Measurements from ENCODE around the gene PPME1. TPM values are rescaled to one million over a fixed set of nuclear protein-coding genes. Genes with fewer than 3 reads are reported as not detected.

Gene PPME1
- polyA plus RNA-seq, 3 donors, result 5.2 to 12.2 (median 8.9) TPM

DNA sequence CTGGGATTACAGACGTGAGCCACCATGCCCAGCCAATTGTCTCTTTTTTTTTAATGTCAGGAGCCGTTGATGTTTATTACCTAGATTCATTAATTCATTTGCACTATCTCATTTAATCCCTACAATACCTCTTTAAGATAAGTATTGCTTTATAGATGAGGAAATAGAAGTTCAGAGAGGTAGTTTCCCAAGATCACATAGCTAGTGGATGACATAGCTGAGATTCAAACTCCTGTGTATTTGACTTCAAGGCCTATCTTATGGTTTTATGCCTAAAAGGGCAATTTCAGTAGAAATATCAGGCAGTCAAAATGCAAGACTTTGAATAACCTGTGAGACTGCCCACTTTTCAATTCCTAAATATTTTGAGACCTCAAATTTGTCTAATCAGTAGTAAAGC is 66.5 kb downstream of the PPME1 start:
- no peak overlapping the region for H3K27ac ChIP-seq (ENCODE audit: low read depth in 1 of 2, low read length in 2 of 2)
- Mint-ChIP-seq H3K4me1 (peaks cover 3% of the 10 kb centered on the region), H3K27ac (no peak overlapping the region), H3K9me3 (peaks cover 0 to 1% (median 0%) of the 10 kb centered on the region in 7 donors), H3K36me3 (peaks cover 23 to 31% of the 10 kb centered on the region in 2 donors), H3K4me3 (no peak overlapping the region), H3K27me3 (ENCODE audit: low read depth in 3 of 3) (peaks cover 0 to 3% (median 0%) of the 10 kb centered on the region in 3 donors)
- H3K9me3 ChIP-seq (replicated peaks in 1 of 2; ENCODE audit: control insufficient read depth in 1 of 2, insufficient read depth in 1 of 2, low read length in 2 of 2), result no peaks in the 10 kb centered on the region
- DNase-seq, result no peak
- H3K79me2 ChIP-seq (ENCODE audit: insufficient read depth, low read length), result no peaks in the 10 kb centered on the region
- H3K4me1 ChIP-seq (ENCODE audit: control insufficient read depth in 1 of 2, insufficient read depth in 2 of 2, low read length in 2 of 2), result no peaks in the 10 kb centered on the region
- H2AFZ ChIP-seq (ENCODE audit: insufficient read depth, low read depth, low read length, poor library complexity, severe bottlenecking), result no peak overlapping the region
- H3K4me2 ChIP-seq (replicated peaks; ENCODE audit: extremely low read depth, low read length, poor library complexity, severe bottlenecking), result no peak overlapping the region
- intact Hi-C loops (cut with micrococcal nuclease), result no loop called here
- H3K4me3 ChIP-seq (replicated peaks in 1 of 3; ENCODE audit: low read depth in 2 of 3, low read length in 3 of 3), result no peak overlapping the region
- WGBS (ENCODE audit: insufficient coverage), result no CpG with 5 or more reads among the region's 2 CpGs
- H4K20me1 ChIP-seq (ENCODE audit: insufficient read depth, low read length), result no peaks in the 10 kb centered on the region
- no peak overlapping the region for H3K9ac ChIP-seq (ENCODE audit: insufficient read depth, low read length, poor library complexity, severe bottlenecking)
- TF ChIP-seq, protein P1, sequence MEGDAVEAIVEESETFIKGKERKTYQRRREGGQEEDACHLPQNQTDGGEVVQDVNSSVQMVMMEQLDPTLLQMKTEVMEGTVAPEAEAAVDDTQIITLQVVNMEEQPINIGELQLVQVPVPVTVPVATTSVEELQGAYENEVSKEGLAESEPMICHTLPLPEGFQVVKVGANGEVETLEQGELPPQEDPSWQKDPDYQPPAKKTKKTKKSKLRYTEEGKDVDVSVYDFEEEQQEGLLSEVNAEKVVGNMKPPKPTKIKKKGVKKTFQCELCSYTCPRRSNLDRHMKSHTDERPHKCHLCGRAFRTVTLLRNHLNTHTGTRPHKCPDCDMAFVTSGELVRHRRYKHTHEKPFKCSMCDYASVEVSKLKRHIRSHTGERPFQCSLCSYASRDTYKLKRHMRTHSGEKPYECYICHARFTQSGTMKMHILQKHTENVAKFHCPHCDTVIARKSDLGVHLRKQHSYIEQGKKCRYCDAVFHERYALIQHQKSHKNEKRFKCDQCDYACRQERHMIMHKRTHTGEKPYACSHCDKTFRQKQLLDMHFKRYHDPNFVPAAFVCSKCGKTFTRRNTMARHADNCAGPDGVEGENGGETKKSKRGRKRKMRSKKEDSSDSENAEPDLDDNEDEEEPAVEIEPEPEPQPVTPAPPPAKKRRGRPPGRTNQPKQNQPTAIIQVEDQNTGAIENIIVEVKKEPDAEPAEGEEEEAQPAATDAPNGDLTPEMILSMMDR (IDR thresholded peaks at IDR 0.05), result no peak
- no peaks in the 10 kb centered on the region for H3K27me3 ChIP-seq (ENCODE audit: control insufficient read depth in 2 of 2, insufficient read depth in 2 of 2, low read length in 2 of 2)
- peaks cover 22 to 78% of the 10 kb centered on the region in 2 donors for H3K36me3 ChIP-seq (replicated peaks in 1 of 2; ENCODE audit: control insufficient read depth in 1 of 2, insufficient read depth in 2 of 2, low read length in 2 of 2)

DNA sequence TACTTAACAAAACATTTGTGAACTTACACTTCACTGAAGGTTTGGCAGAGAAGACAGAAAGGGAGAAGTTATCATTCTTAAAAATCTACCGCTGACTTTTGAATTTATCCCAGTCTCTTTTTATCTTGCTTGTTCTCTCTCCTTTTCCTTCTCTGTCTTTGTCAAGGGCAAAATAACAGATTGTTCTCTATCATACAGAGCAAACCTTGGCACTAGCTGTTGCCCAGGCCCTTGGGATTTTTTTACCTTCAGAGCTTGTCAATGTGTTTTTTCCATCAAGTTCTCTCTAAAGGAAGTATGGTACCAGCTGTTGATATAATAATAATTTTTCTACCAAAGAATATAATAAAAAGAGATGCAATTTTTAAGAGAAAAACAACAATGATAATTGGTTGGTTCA is 67.2 kb downstream of the PPME1 start:
- H3K9ac ChIP-seq (ENCODE audit: insufficient read depth, low read length, poor library complexity, severe bottlenecking), result no peak overlapping the region
- H3K4me1 Mint-ChIP-seq, result peaks cover 3% of the 10 kb centered on the region
- H3K36me3 ChIP-seq (replicated peaks in 1 of 2; ENCODE audit: control insufficient read depth in 1 of 2, insufficient read depth in 2 of 2, low read length in 2 of 2), result peaks cover 24 to 74% of the 10 kb centered on the region in 2 donors
- no peak overlapping the region for H3K27ac Mint-ChIP-seq
- no peaks in the 10 kb centered on the region for H3K27me3 ChIP-seq (ENCODE audit: control insufficient read depth in 2 of 2, insufficient read depth in 2 of 2, low read length in 2 of 2)
- no peak overlapping the region for H3K4me2 ChIP-seq (replicated peaks; ENCODE audit: extremely low read depth, low read length, poor library complexity, severe bottlenecking)
- H2AFZ ChIP-seq (ENCODE audit: insufficient read depth, low read depth, low read length, poor library complexity, severe bottlenecking), result no peak overlapping the region
- no CpG with 5 or more reads among the region's 1 CpG for WGBS (ENCODE audit: insufficient coverage)
- intact Hi-C loops (cut with micrococcal nuclease), result no loop called here
- no peak overlapping the region for H3K4me3 ChIP-seq (replicated peaks in 1 of 3; ENCODE audit: low read depth in 2 of 3, low read length in 3 of 3)
- no peak for DNase-seq
- H3K4me1 ChIP-seq (ENCODE audit: control insufficient read depth in 1 of 2, insufficient read depth in 2 of 2, low read length in 2 of 2), result no peaks in the 10 kb centered on the region
- peaks cover 0 to 4% (median 0%) of the 10 kb centered on the region in 3 donors for H3K27me3 Mint-ChIP-seq (ENCODE audit: low read depth in 3 of 3)
- H4K20me1 ChIP-seq (ENCODE audit: insufficient read depth, low read length), result no peaks in the 10 kb centered on the region
- H3K79me2 ChIP-seq (ENCODE audit: insufficient read depth, low read length), result no peaks in the 10 kb centered on the region
- no peaks in the 10 kb centered on the region for H3K9me3 ChIP-seq (replicated peaks in 1 of 2; ENCODE audit: control insufficient read depth in 1 of 2, insufficient read depth in 1 of 2, low read length in 2 of 2)
- peaks cover 0 to 1% (median 0%) of the 10 kb centered on the region in 7 donors for H3K9me3 Mint-ChIP-seq
- H3K4me3 Mint-ChIP-seq, result no peak overlapping the region
- TF ChIP-seq, protein P1 (IDR thresholded peaks at IDR 0.05), result no peak
- H3K36me3 Mint-ChIP-seq, result peaks cover 21 to 30% of the 10 kb centered on the region in 2 donors
- no peak overlapping the region for H3K27ac ChIP-seq (ENCODE audit: low read depth in 1 of 2, low read length in 2 of 2)

Data from CD14-positive monocyte (primary cell).